GM06990 (cell line): ENCODE data around the gene SPTBN4.

Source experiments
- DNase-seq: peaks from one replicate; pipeline ENCODE4 v3.0.0-alpha.2; 2011; ENCODE audit not compliant: insufficient read length; ENCODE audit errors: extremely low read depth
- H3K27me3 ChIP-seq: replicated peaks from 2 replicates; pipeline ENCODE4 v1.6.0; 2011; ENCODE audit warnings: low read length; ENCODE audit not compliant: control insufficient read depth, insufficient read depth
- H3K36me3 ChIP-seq: 2 replicates; pipeline ENCODE4 v1.5.1; 2011; ENCODE audit warnings: low read length; ENCODE audit not compliant: control insufficient read depth, insufficient read depth
- H3K4me3 ChIP-seq: replicated peaks from 2 replicates; pipeline ENCODE4 v1.5.1; 2011; ENCODE audit warnings: low read depth, mild to moderate bottlenecking, control low read depth, low read length
- CTCF ChIP-seq: IDR thresholded peaks from 2 replicates; pipeline ENCODE4 v1.5.1; 2011; ENCODE audit warnings: low read length, control low read depth, mild to moderate bottlenecking, inconsistent platforms; ENCODE audit not compliant: insufficient read depth, poor library complexity, severe bottlenecking

The SPTBN4 gene

GRCh38 chr19:40466985-40467734 is at the start of gene SPTBN4:
Gene SPTBN4, plus strand, starts transcription at chr19:40467001. Its CDS starts 5,621 bp downstream, at chr19:40472622.
- Histone ChIP-seq H3K36me3 (no peaks in the 10 kb centered on the region), H3K4me3 (peak within 1 kb of the TSS; percentile 66), H3K27me3 (no peaks in the 10 kb centered on the region; the same call in 1 of the 2 replicates)
- TF ChIP-seq CTCF: no peak
- DNase-seq: peak; percentile 20

- DNase-seq: no peak
- Histone ChIP-seq H3K27me3 (no peaks in the 10 kb centered on the region), H3K4me3 (no peak overlapping the region), H3K36me3 (peaks cover 3% of the 10 kb centered on the region)
- no peak for TF ChIP-seq CTCF
Measured at GRCh38 chr19:40417643-40417981, 49.2 kb upstream of the SPTBN4 start.

- H3K4me3 ChIP-seq: no peak overlapping the region
- H3K27me3 ChIP-seq: no peaks in the 10 kb centered on the region
- DNase-seq: no peak
- TF ChIP-seq CTCF: no peak
- peaks cover 5% of the 10 kb centered on the region for H3K36me3 ChIP-seq
Measured at GRCh38 chr19:40418040-40418439, 48.8 kb upstream of the SPTBN4 start.

- Histone ChIP-seq H3K27me3 (no peaks in the 10 kb centered on the region), H3K4me3 (no peak overlapping the region), H3K36me3 (peaks cover 8% of the 10 kb centered on the region)
- no peak for DNase-seq
- TF ChIP-seq CTCF: no peak
Measured at GRCh38 chr19:40419066-40419612, 47.7 kb upstream of the SPTBN4 start.

GRCh38 chr19:40419780-40420179 is 47.0 kb upstream of the SPTBN4 start:
- H3K27me3 ChIP-seq: no peaks in the 10 kb centered on the region
- TF ChIP-seq CTCF: no peak
- no peak overlapping the region for H3K4me3 ChIP-seq
- DNase-seq: no peak
- peaks cover 8% of the 10 kb centered on the region for H3K36me3 ChIP-seq
